HTR-8/SVneo (cell line): Measurements from ENCODE around the gene GPR171.
"Not testable (repeated sequence)": the region's sequence is repeated elsewhere in the genome, so short reads cannot be mapped to it uniquely, and the experiment has no call there.

Experiments used
- DNase-seq: peaks from one replicate; pipeline ENCODE4 v3.0.0; 2011; ENCODE audit warnings: low spot score, mixed read lengths; ENCODE audit not compliant: insufficient read length
- FAIRE-seq: peaks from 2 replicates; lab custom pipeline; 2011; peaks lifted over from hg19 to GRCh38; lab: Jason Lieb, UNC

GPR171 gene

GRCh38 chr3:151203051-151203420 is at the start of gene GPR171:
TSS of gene GPR171 (minus strand) at chr3:151203216. CDS start at chr3:151199386, 3,830 bp downstream.
- FAIRE-seq (no peak), DNase-seq (no peak)

- FAIRE-seq (no peak), DNase-seq (no peak)
Observed at GRCh38 chr3:151248772-151249337, 45.8 kb upstream of the GPR171 start.

- not testable (repeated sequence) for DNase-seq, FAIRE-seq
Observed at GRCh38 chr3:151242006-151242405, 39.0 kb upstream of the GPR171 start.

- FAIRE-seq (no peak), DNase-seq (no peak)
Observed at GRCh38 chr3:151236736-151237135, 33.7 kb upstream of the GPR171 start.

- DNase-seq (no peak), FAIRE-seq (no peak)
Observed at GRCh38 chr3:151236316-151236715, 33.3 kb upstream of the GPR171 start.

GRCh38 chr3:151234825-151235224 is 31.8 kb upstream of the GPR171 start:
- DNase-seq (no peak), FAIRE-seq (no peak)

GRCh38 chr3:151232991-151233390 is 30.0 kb upstream of the GPR171 start:
- DNase-seq (no peak), FAIRE-seq (no peak)

- DNase-seq, FAIRE-seq: not testable (repeated sequence)
Observed at GRCh38 chr3:151232403-151232802, 29.4 kb upstream of the GPR171 start.

GRCh38 chr3:151230646-151231045 is 27.6 kb upstream of the GPR171 start:
- no peak for FAIRE-seq
- no peak for DNase-seq

- peak; percentile 74 for FAIRE-seq
- no peak for DNase-seq
Observed at GRCh38 chr3:151228666-151229040, 25.6 kb upstream of the GPR171 start.

- DNase-seq (peak; percentile 73), FAIRE-seq (no peak)
Observed at GRCh38 chr3:151227807-151228665, 25.0 kb upstream of the GPR171 start.

- no peak for DNase-seq
Observed at GRCh38 chr3:151227266-151227806, 24.3 kb upstream of the GPR171 start.

GRCh38 chr3:151226825-151227224 is 23.8 kb upstream of the GPR171 start:
- DNase-seq (no peak), FAIRE-seq (no peak)

More at GRCh38 chr3:151227266-151227806, 24.3 kb upstream of the GPR171 start:
- peak; percentile 4 for FAIRE-seq

GRCh38 chr3:151226088-151226563 is 23.1 kb upstream of the GPR171 start:
- FAIRE-seq (no peak), DNase-seq (peak; percentile 41)

- no peak for FAIRE-seq
- no peak for DNase-seq
Observed at GRCh38 chr3:151225040-151225975, 22.3 kb upstream of the GPR171 start.

GRCh38 chr3:151224268-151224866 is 21.4 kb upstream of the GPR171 start:
- DNase-seq (no peak), FAIRE-seq (no peak)

- DNase-seq (no peak), FAIRE-seq (no peak)
Observed at GRCh38 chr3:151219056-151219455, 16.0 kb upstream of the GPR171 start.

GRCh38 chr3:151218136-151218535 is 15.1 kb upstream of the GPR171 start:
- no peak for DNase-seq
- no peak for FAIRE-seq

GRCh38 chr3:151216641-151217607 is 13.9 kb upstream of the GPR171 start:
- FAIRE-seq: no peak
- DNase-seq: no peak
